HG02642 (cell line): ENCODE results near the gene METTL9.
"Not testable (repeated sequence)": the region's sequence is repeated elsewhere in the genome, so short reads cannot be mapped to it uniquely, and the experiment has no call there.

ENCODE experiments used
- ATAC-seq: cut with Tn5 transposase; IDR thresholded peaks from one replicate; pipeline ENCODE4 v1.9.1; 2021; ENCODE audit warnings: mild to moderate bottlenecking; ENCODE audit not compliant: unreplicated experiment, poor library complexity

The METTL9 gene

GRCh38 chr16:21570676-21571017, 28.7 kb upstream of the METTL9 start:
- no peak for ATAC-seq

- ATAC-seq: not testable (repeated sequence)
These were observed 25.9 kb upstream of the METTL9 start for GRCh38 chr16:21573506-21573905.

GRCh38 chr16:21574372-21574771, 25.0 kb upstream of the METTL9 start:
- no peak for ATAC-seq

GRCh38 chr16:21576323-21576722, 23.1 kb upstream of the METTL9 start:
- ATAC-seq: not testable (repeated sequence)

- ATAC-seq: not testable (repeated sequence)
These were observed 21.9 kb upstream of the METTL9 start for GRCh38 chr16:21577487-21577886.

GRCh38 chr16:21578311-21578710, 21.1 kb upstream of the METTL9 start:
- not testable (repeated sequence) for ATAC-seq

- ATAC-seq: not testable (repeated sequence)
These were observed 19.2 kb upstream of the METTL9 start for GRCh38 chr16:21580131-21580530.

- ATAC-seq: no peak
These were observed 18.6 kb upstream of the METTL9 start for GRCh38 chr16:21580807-21581206.

GRCh38 chr16:21584817-21585216, 14.6 kb upstream of the METTL9 start:
- ATAC-seq: no peak

GRCh38 chr16:21588593-21588992, 10.8 kb upstream of the METTL9 start:
- ATAC-seq: not testable (repeated sequence)

GRCh38 chr16:21589551-21589950, 9.8 kb upstream of the METTL9 start:
- ATAC-seq: no peak

- ATAC-seq: no peak
These were observed 9.1 kb upstream of the METTL9 start for GRCh38 chr16:21590287-21590686.

- ATAC-seq: no peak
These were observed 8.6 kb upstream of the METTL9 start for GRCh38 chr16:21590796-21591195.

GRCh38 chr16:21592191-21592590, 7.2 kb upstream of the METTL9 start:
- ATAC-seq: no peak

- ATAC-seq: no peak
These were observed 5.7 kb upstream of the METTL9 start for GRCh38 chr16:21593530-21594289.

- ATAC-seq: no peak
These were observed 1.8 kb upstream of the METTL9 start for GRCh38 chr16:21597561-21598030.

- ATAC-seq: no peak
These were observed 1.2 kb upstream of the METTL9 start for GRCh38 chr16:21598206-21598605.

GRCh38 chr16:21598701-21599121, 666 bp upstream of the METTL9 start:
- no peak for ATAC-seq

GRCh38 chr16:21600031-21600773, 825 bp downstream of the METTL9 start:
- ATAC-seq: peak; percentile 27

GRCh38 chr16:21602785-21603184, 3.4 kb downstream of the METTL9 start:
- ATAC-seq: no peak

GRCh38 chr16:21603928-21604327, 4.6 kb downstream of the METTL9 start:
- ATAC-seq: no peak

GRCh38 chr16:21605848-21606247, 6.5 kb downstream of the METTL9 start:
- ATAC-seq: not testable (repeated sequence)
